LNCaP clone FGC (cell line): ENCODE results near the gene RAMP3.
"Not testable (repeated sequence)": the region's sequence is repeated elsewhere in the genome, so short reads cannot be mapped to it uniquely, and the experiment has no call there.

Experiments used
- DNase-seq: peaks from one replicate; pipeline ENCODE4 v3.0.0-alpha.2; 2011; ENCODE audit warnings: low read depth
- H3K4me3 ChIP-seq: 2 replicates; pipeline ENCODE4 v1.5.1; 2011; ENCODE audit warnings: mild to moderate bottlenecking, low read depth, low read length, control low read depth
- CTCF ChIP-seq: IDR thresholded peaks from 2 replicates; pipeline ENCODE4 v1.5.1; 2012; ENCODE audit warnings: mild to moderate bottlenecking; ENCODE audit not compliant: control insufficient read depth, insufficient read depth; ENCODE audit errors: extremely low read depth

Gene RAMP3

GRCh38 chr7:45203936-45204445, 46.4 kb downstream of the RAMP3 start:
- DNase-seq, result peak; percentile 2
- no peak for TF ChIP-seq CTCF
- no peak overlapping the region for H3K4me3 ChIP-seq

GRCh38 chr7:45206266-45206665, 48.7 kb downstream of the RAMP3 start:
- not testable (repeated sequence) for H3K4me3 ChIP-seq, DNase-seq

GRCh38 chr7:45209909-45210308, 52.3 kb downstream of the RAMP3 start:
- not testable (repeated sequence) for DNase-seq, H3K4me3 ChIP-seq

GRCh38 chr7:45211066-45211465, 53.5 kb downstream of the RAMP3 start:
- no peak for TF ChIP-seq CTCF
- DNase-seq, result no peak
- H3K4me3 ChIP-seq, result no peak overlapping the region

GRCh38 chr7:45211958-45212357, 54.4 kb downstream of the RAMP3 start:
- no peak overlapping the region for H3K4me3 ChIP-seq
- TF ChIP-seq CTCF, result no peak
- no peak for DNase-seq

- DNase-seq, result no peak
- H3K4me3 ChIP-seq, result no peak overlapping the region
- TF ChIP-seq CTCF, result no peak
Measured at GRCh38 chr7:45212606-45213005, 55.0 kb downstream of the RAMP3 start.

GRCh38 chr7:45215601-45216062, 58.0 kb downstream of the RAMP3 start:
- no peak overlapping the region for H3K4me3 ChIP-seq
- no peak for TF ChIP-seq CTCF
- DNase-seq, result no peak

- no peak overlapping the region for H3K4me3 ChIP-seq
- TF ChIP-seq CTCF, result no peak
- DNase-seq, result no peak
Measured at GRCh38 chr7:45216181-45216580, 58.6 kb downstream of the RAMP3 start.
